GF-D8 (cell line): Measurements from ENCODE around the gene CLOCK.

Source experiments
- DNase-seq: peaks from one replicate; lab custom pipeline; 2025; lab: John Stamatoyannopoulos, UW

Gene CLOCK

GRCh38 chr4:55539658-55540057 is 7.1 kb downstream of the CLOCK start:
- no peak for DNase-seq

GRCh38 chr4:55538531-55538930 is 8.2 kb downstream of the CLOCK start:
- DNase-seq = no peak

GRCh38 chr4:55534306-55534705 is 12.4 kb downstream of the CLOCK start:
- DNase-seq = no peak

GRCh38 chr4:55530691-55531090 is 16.0 kb downstream of the CLOCK start:
- DNase-seq = no peak

- no peak for DNase-seq
These were observed 16.5 kb downstream of the CLOCK start for GRCh38 chr4:55530167-55530566.

- no peak for DNase-seq
These were observed 18.2 kb downstream of the CLOCK start for GRCh38 chr4:55528491-55528890.

- DNase-seq = no peak
These were observed 21.7 kb downstream of the CLOCK start for GRCh38 chr4:55524844-55525571.

GRCh38 chr4:55518442-55518841 is 28.3 kb downstream of the CLOCK start:
- no peak for DNase-seq

GRCh38 chr4:55517526-55518229 is 29.0 kb downstream of the CLOCK start:
- DNase-seq = no peak

GRCh38 chr4:55512922-55513571 is 33.7 kb downstream of the CLOCK start:
- no peak for DNase-seq

GRCh38 chr4:55512077-55512476 is 34.6 kb downstream of the CLOCK start:
- no peak for DNase-seq

GRCh38 chr4:55510685-55511084 is 36.0 kb downstream of the CLOCK start:
- no peak for DNase-seq

- no peak for DNase-seq
These were observed 37.4 kb downstream of the CLOCK start for GRCh38 chr4:55509266-55509665.

GRCh38 chr4:55507612-55508011 is 39.1 kb downstream of the CLOCK start:
- DNase-seq = no peak

GRCh38 chr4:55503169-55503568 is 43.5 kb downstream of the CLOCK start:
- no peak for DNase-seq

GRCh38 chr4:55500072-55500471 is 46.6 kb downstream of the CLOCK start:
- DNase-seq = no peak

- no peak for DNase-seq
These were observed 47.2 kb downstream of the CLOCK start for GRCh38 chr4:55499495-55499894.

- DNase-seq = no peak
These were observed 48.7 kb downstream of the CLOCK start for GRCh38 chr4:55498051-55498450.

- no peak for DNase-seq
These were observed 55.2 kb downstream of the CLOCK start for GRCh38 chr4:55491486-55491885.

GRCh38 chr4:55488716-55489115 is 58.0 kb downstream of the CLOCK start:
- no peak for DNase-seq

GRCh38 chr4:55485821-55486220 is 60.9 kb downstream of the CLOCK start:
- DNase-seq = no peak

GRCh38 chr4:55483315-55483714 is 63.4 kb downstream of the CLOCK start:
- DNase-seq = no peak
